NT2/D1 (cell line): ENCODE results near the gene ACTR3.

Experiments
- YY1 ChIP-seq: IDR thresholded peaks from 2 replicates; pipeline ENCODE4 v1.6.1; 2011; ENCODE audit not compliant: insufficient read length, insufficient read depth
- ZNF274 ChIP-seq: IDR thresholded peaks from 2 replicates; pipeline ENCODE4 v1.6.1; 2011; ENCODE audit warnings: mild to moderate bottlenecking, low read depth, low read length

- TF ChIP-seq ZNF274, result no peak
- no peak for TF ChIP-seq YY1
Measured at GRCh38 chr2:113858764-113859163, 31.1 kb upstream of the ACTR3 start.
